K562 (cell line): ENCODE results near the gene RTP3. TPM values are rescaled to one million over a fixed set of nuclear protein-coding genes. Genes with fewer than 3 reads are reported as not detected.
A peak's percentile ranks its signal among the peaks of the same experiment; 100 is the strongest.

ENCODE experiments used
- ATAC-seq: fragments of 200-7000 bp; cut with Tn5 transposase; 3 replicates; pipeline ENCODE4 v1.9.1; 2020; ENCODE audit warnings: moderate library complexity
- BruUV-seq: library from RNA; stranded (reverse); fragments of 400-500 nt; replicated peaks from 2 replicates; lab custom pipeline; 2021; lab: Mats Ljungman, UMichigan
- CTCF ChIA-PET: fragments of 300-600 bp; formaldehyde crosslinking; extraction: SDS; loops from one replicate; lab custom pipeline; 2021; ENCODE audit warnings: low intra/inter-chr PET ratio; lab: Yijun Ruan, JAX
- POLR2A ChIA-PET: fragments of 300-600, 350-650 bp; sonication (Branson Sonifier 250); formaldehyde crosslinking; extraction: SDS; loops from one replicate; lab custom pipeline; 2021; ENCODE audit warnings: antibody characterized with exemption, inconsistent platforms; lab: Yijun Ruan, JAX
- DNase-seq, 4 experiments: peaks; one replicate each; pipeline versions ENCODE4 v3.0.0 to v3.0.0-alpha.2; 2011 to 2018; ENCODE audit warnings: low spot score in 3 of 4, mixed read lengths in 3 of 4; ENCODE audit errors: extremely low read depth in 1 of 4
- FAIRE-seq: peaks from 2 replicates; lab custom pipeline; 2011; peaks lifted over from hg19 to GRCh38; lab: Jason Lieb, UNC
- H2AFZ ChIP-seq: 2 replicates; pipeline ENCODE4 v1.6.0; 2011; ENCODE audit warnings: low read depth, low read length, control low read depth, inconsistent platforms
- H3K27ac ChIP-seq: fragments of 200-600 bp; 3 replicates; pipeline ENCODE4 v1.8.0; 2011; ENCODE audit warnings: low read depth, mild to moderate bottlenecking, control low read depth, inconsistent platforms, low read length, moderate library complexity, mixed read lengths; ENCODE audit errors: extremely low read depth
- H3K27me3 ChIP-seq, 2 experiments: fragments of 300-600 bp in 1 of 2; 2 replicates in 1 of 2; 3 replicates in 1 of 2; pipeline versions ENCODE4 v1.6.0 to v1.8.0; 2011; ENCODE audit warnings: inconsistent platforms in 2 of 2, low read length in 2 of 2, mild to moderate bottlenecking in 1 of 2, mixed read lengths in 1 of 2, moderate library complexity in 1 of 2; ENCODE audit not compliant: control insufficient read depth in 2 of 2, insufficient read depth in 2 of 2
- H3K36me3 ChIP-seq: fragments of 300-600 bp; 3 replicates; pipeline ENCODE4 v1.8.0; 2011; ENCODE audit warnings: mild to moderate bottlenecking, low read length, inconsistent platforms; ENCODE audit not compliant: control insufficient read depth, insufficient read depth
- H3K4me1 ChIP-seq, 2 experiments: fragments of 200-600 bp in 1 of 2; replicated peaks in 1 of 2; 2 replicates in 1 of 2; 3 replicates in 1 of 2; pipeline versions ENCODE4 v1.5.1 to v1.8.0; 2011; ENCODE audit warnings: inconsistent platforms in 2 of 2, low read length in 2 of 2, mild to moderate bottlenecking in 1 of 2, mixed read lengths in 1 of 2, moderate library complexity in 1 of 2; ENCODE audit not compliant: control insufficient read depth in 2 of 2, insufficient read depth in 2 of 2
- H3K4me2 ChIP-seq: 2 replicates; pipeline ENCODE4 v1.6.1; 2011; ENCODE audit warnings: low read length, control low read depth, inconsistent platforms, mixed read lengths; ENCODE audit not compliant: insufficient read depth
- H3K4me3 ChIP-seq: fragments of 200-600 bp; sonication (generic), shearing (Covaris generic); 2 replicates; pipeline ENCODE4 v1.5.1; 2016; ENCODE audit warnings: control low read depth, inconsistent platforms
- H3K79me2 ChIP-seq: fragments of 200-600 bp; 3 replicates; pipeline ENCODE4 v1.8.0; 2011; ENCODE audit warnings: low read length, inconsistent platforms; ENCODE audit not compliant: control insufficient read depth, insufficient read depth
- H3K9ac ChIP-seq, 2 experiments: 2 replicates each; pipeline versions ENCODE4 v1.6.0 to v1.6.1; 2011; ENCODE audit warnings: low read depth in 2 of 2, low read length in 2 of 2, control low read depth in 1 of 2, inconsistent platforms in 1 of 2, mild to moderate bottlenecking in 1 of 2, mixed read lengths in 1 of 2; ENCODE audit not compliant: insufficient read depth in 1 of 2
- H3K9me1 ChIP-seq: one replicate; pipeline ENCODE4 v1.6.0; 2011; ENCODE audit warnings: inconsistent platforms, mild to moderate bottlenecking, low read length, moderate library complexity; ENCODE audit not compliant: control insufficient read depth, insufficient read depth
- H3K9me3 ChIP-seq: replicated peaks from 2 replicates; pipeline ENCODE4 v1.5.1; 2011; ENCODE audit warnings: low read depth, low read length, inconsistent platforms; ENCODE audit not compliant: control insufficient read depth, insufficient read depth
- H4K20me1 ChIP-seq: replicated peaks from 2 replicates; pipeline ENCODE4 v1.6.1; 2011; ENCODE audit warnings: low read length, inconsistent platforms, mixed read lengths; ENCODE audit not compliant: control insufficient read depth, insufficient read depth
- AFF1 ChIP-seq, 2 experiments: fragments of 450-650 bp; IDR thresholded peaks; 2 replicates each; pipeline ENCODE4 v1.6.1; 2018; ENCODE audit warnings: mild to moderate bottlenecking in 2 of 2, low read depth in 1 of 2; ENCODE audit not compliant: partially characterized antibody in 2 of 2
- BACH1 ChIP-seq: fragments of 200-800 bp; sonication (Bioruptor generic); IDR thresholded peaks from 2 replicates; pipeline ENCODE4 v1.6.1; 2016; ENCODE audit warnings: missing genetic modification characterization, missing compliant biosample characterization
- CTBP1 ChIP-seq: fragments of 450-650 bp; IDR thresholded peaks from 2 replicates; pipeline ENCODE4 v1.6.1; 2016; ENCODE audit warnings: borderline replicate concordance
- MAFF ChIP-seq: IDR thresholded peaks from 2 replicates; pipeline ENCODE4 v1.6.1; 2012; ENCODE audit warnings: low read length, improper control_type of control experiment
- MAFG ChIP-seq: fragments of 450-650 bp; conservative IDR thresholded peaks from 2 replicates; pipeline ENCODE4 v1.6.1; 2016; ENCODE audit warnings: missing genetic modification characterization, missing compliant biosample characterization
- MAFK ChIP-seq: IDR thresholded peaks from 2 replicates; pipeline ENCODE4 v1.6.1; 2011; ENCODE audit warnings: low read length, improper control_type of control experiment
- MIER1 ChIP-seq: fragments of 450-650 bp; IDR thresholded peaks from 2 replicates; pipeline ENCODE4 v1.6.1; 2016; ENCODE audit warnings: antibody characterized with exemption, mild to moderate bottlenecking, low read depth
- NFE2L1 ChIP-seq: fragments of 450-650 bp; IDR thresholded peaks from 2 replicates; pipeline ENCODE4 v1.6.1; 2016; ENCODE audit warnings: missing genetic modification characterization, low read depth, mild to moderate bottlenecking, missing compliant biosample characterization, moderate library complexity, borderline replicate concordance
- ZNF146 ChIP-seq: IDR thresholded peaks from one replicate; pipeline ENCODE4 v1.6.1; 2018; ENCODE audit warnings: missing compliant biosample characterization; ENCODE audit not compliant: unreplicated experiment
- whole genome bisulfite sequencing: fragments of 100-300 bp; shearing (Covaris generic); methylation state at CpG from one replicate; pipeline ENCODE4 v1.1.6; 2016; ENCODE audit warnings: low coverage, mixed read lengths; ENCODE audit not compliant: insufficient coverage; ENCODE audit errors: missing lambda C conversion rate; 5-methylcytosine and 5-hydroxymethylcytosine counted together
- in situ Hi-C: fragments of 300-500 bp; cut with MboI; formaldehyde crosslinking; loops from 4 replicates; pipeline ENCODE4 v1.15.0; 2018; ENCODE audit warnings: inconsistent platforms, mixed read lengths
- intact Hi-C: fragments of 100-400 bp; cut with micrococcal nuclease; formaldehyde crosslinking; loops from 2 replicates; pipeline ENCODE4 v1.14.2; 2022
- polyA plus RNA-seq, 8 experiments: library from polyadenylated mRNA; depleted of rRNA in 4 of 8; stranded (reverse) in 5 of 8; unstranded in 3 of 8; fragments of >200 nt; fragmentation: Nextera tagmentation in 2 of 8; fragmentation: Illumina TruSeq in 1 of 8; extraction: Ambion mirVana in 2 of 8; extraction: Trizol in 1 of 8; gene quantifications; 2 replicates each; pipeline versions ENCODE4 v1.2.1 to v1.2.3, GENCODE V29; 2011 to 2014; ENCODE audit warnings: inconsistent platforms in 1 of 8, missing spikeins in 1 of 8
- total RNA-seq, 7 experiments: library from RNA; depleted of rRNA in 6 of 7; stranded (reverse); fragments of >200 nt in 6 of 7; fragmentation: Illumina TruSeq in 2 of 7; extraction: Trizol in 2 of 7; gene quantifications; 2 replicates each; pipeline versions ENCODE4 v1.2.1 to v1.2.3, GENCODE V29; 2011 to 2021; ENCODE audit warnings: low replicate concordance in 1 of 7
- TF ChIP-seq, protein P1 (sequence below): conservative IDR thresholded peaks from 2 replicates; pipeline ENCODE4 v1.6.1; 2011; ENCODE audit warnings: low read depth, mild to moderate bottlenecking, low read length; ENCODE audit not compliant: control insufficient read depth
- TF ChIP-seq, protein P2 (sequence below): sonication (generic); formaldehyde crosslinking; IDR thresholded peaks from 2 replicates; pipeline ENCODE4 v1.8.1; 2023; ENCODE audit warnings: missing genetic modification reagents, mild to moderate bottlenecking, borderline replicate concordance

The RTP3 gene
- total and polyA plus RNA-seq, 9 of the 15 experiments (the other 6 are each of a cell fraction or from before 2014, with no cell fraction given): not detected

- POLR2A ChIA-PET: no interaction called here
- CTCF ChIA-PET: interaction anchor here (0.6 kb wide), 1 partner anchor 17 kb away, joined by 3 read pairs; no protein-coding TSS in a partner anchor
- in situ Hi-C loops: no loop called here
- TF ChIP-seq CTBP1: no peak
- peak; percentile 38; the same call in 1 of the 2 replicates for TF ChIP-seq NFE2L1 (tag)
- peak; percentile 88 for TF ChIP-seq MAFG (tag)
- TF ChIP-seq MAFK: peak; percentile 65; the same call in 1 of the 2 replicates
- TF ChIP-seq MAFF: peak; percentile 75
- no peak for TF ChIP-seq ZNF146 (CRISPR knock-in tag)
- TF ChIP-seq MIER1: peak; percentile 78; the same call in 1 of the 2 replicates
- TF ChIP-seq AFF1 (IDR thresholded peaks at IDR 0.05; ENCODE audit: low read depth in 1 of 2, partially characterized antibody in 2 of 2): no peak
- TF ChIP-seq, protein P1, sequence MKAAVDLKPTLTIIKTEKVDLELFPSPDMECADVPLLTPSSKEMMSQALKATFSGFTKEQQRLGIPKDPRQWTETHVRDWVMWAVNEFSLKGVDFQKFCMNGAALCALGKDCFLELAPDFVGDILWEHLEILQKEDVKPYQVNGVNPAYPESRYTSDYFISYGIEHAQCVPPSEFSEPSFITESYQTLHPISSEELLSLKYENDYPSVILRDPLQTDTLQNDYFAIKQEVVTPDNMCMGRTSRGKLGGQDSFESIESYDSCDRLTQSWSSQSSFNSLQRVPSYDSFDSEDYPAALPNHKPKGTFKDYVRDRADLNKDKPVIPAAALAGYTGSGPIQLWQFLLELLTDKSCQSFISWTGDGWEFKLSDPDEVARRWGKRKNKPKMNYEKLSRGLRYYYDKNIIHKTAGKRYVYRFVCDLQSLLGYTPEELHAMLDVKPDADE: no peak
- TF ChIP-seq BACH1 (tag): peak; percentile 27
- TF ChIP-seq, protein P2, sequence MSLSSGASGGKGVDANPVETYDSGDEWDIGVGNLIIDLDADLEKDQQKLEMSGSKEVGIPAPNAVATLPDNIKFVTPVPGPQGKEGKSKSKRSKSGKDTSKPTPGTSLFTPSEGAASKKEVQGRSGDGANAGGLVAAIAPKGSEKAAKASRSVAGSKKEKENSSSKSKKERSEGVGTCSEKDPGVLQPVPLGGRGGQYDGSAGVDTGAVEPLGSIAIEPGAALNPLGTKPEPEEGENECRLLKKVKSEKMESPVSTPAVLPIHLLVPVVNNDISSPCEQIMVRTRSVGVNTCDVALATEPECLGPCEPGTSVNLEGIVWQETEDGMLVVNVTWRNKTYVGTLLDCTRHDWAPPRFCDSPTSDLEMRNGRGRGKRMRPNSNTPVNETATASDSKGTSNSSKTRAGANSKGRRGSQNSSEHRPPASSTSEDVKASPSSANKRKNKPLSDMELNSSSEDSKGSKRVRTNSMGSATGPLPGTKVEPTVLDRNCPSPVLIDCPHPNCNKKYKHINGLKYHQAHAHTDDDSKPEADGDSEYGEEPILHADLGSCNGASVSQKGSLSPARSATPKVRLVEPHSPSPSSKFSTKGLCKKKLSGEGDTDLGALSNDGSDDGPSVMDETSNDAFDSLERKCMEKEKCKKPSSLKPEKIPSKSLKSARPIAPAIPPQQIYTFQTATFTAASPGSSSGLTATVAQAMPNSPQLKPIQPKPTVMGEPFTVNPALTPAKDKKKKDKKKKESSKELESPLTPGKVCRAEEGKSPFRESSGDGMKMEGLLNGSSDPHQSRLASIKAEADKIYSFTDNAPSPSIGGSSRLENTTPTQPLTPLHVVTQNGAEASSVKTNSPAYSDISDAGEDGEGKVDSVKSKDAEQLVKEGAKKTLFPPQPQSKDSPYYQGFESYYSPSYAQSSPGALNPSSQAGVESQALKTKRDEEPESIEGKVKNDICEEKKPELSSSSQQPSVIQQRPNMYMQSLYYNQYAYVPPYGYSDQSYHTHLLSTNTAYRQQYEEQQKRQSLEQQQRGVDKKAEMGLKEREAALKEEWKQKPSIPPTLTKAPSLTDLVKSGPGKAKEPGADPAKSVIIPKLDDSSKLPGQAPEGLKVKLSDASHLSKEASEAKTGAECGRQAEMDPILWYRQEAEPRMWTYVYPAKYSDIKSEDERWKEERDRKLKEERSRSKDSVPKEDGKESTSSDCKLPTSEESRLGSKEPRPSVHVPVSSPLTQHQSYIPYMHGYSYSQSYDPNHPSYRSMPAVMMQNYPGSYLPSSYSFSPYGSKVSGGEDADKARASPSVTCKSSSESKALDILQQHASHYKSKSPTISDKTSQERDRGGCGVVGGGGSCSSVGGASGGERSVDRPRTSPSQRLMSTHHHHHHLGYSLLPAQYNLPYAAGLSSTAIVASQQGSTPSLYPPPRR (CRISPR knock-in tag): 0 out of 2 replicates have a peak, but pooled peaks have one; percentile 33
These were observed 26.2 kb downstream of the RTP3 start for GRCh38 chr3:46524008-46524407.

More at GRCh38 chr3:46524008-46524407, 26.2 kb downstream of the RTP3 start:
- DNase-seq (peak in 2 of 4 experiments; percentile 53 to 65), ATAC-seq (peak; percentile 87), FAIRE-seq (peak; percentile 46)
- Histone ChIP-seq H3K36me3 (no peaks in the 10 kb centered on the region), H4K20me1 (no peaks in the 10 kb centered on the region), H3K4me1 (peaks cover 5 to 8% of the 10 kb centered on the region in 2 experiments; a peak in 3 of 5 replicates), H3K9me1 (no peaks in the 10 kb centered on the region), H3K79me2 (no peaks in the 10 kb centered on the region), H3K4me2 (no peak overlapping the region; the same call in 1 of the 2 replicates), H3K4me3 (no peak overlapping the region), H3K9ac (no peak overlapping the region), H3K27ac (no peak overlapping the region), H2AFZ (peak overlapping the region; percentile 72), H3K9me3 (no peaks in the 10 kb centered on the region), H3K27me3 (no peaks in the 10 kb centered on the region)
- BruUV-seq: no TSS peak
- intact Hi-C loops: no loop called here
- 5% methylated on average over 3 of the region's 3 CpGs for WGBS
